GM19395 (cell line): ENCODE measurements around the gene ART4.
A peak's percentile ranks its signal among the peaks of the same experiment; 100 is the strongest.

ENCODE experiments used
- ATAC-seq: cut with Tn5 transposase; IDR thresholded peaks from one replicate; pipeline ENCODE4 v1.9.1; 2021; ENCODE audit warnings: mild to moderate bottlenecking, moderate library complexity; ENCODE audit not compliant: unreplicated experiment

Gene ART4

GRCh38 chr12:14811486-14811885 lies 31.8 kb downstream of the ART4 start:
- no peak for ATAC-seq

GRCh38 chr12:14810953-14811483 lies 32.3 kb downstream of the ART4 start:
- no peak for ATAC-seq

- ATAC-seq = no peak
Measured at GRCh38 chr12:14810167-14810952, 33.0 kb downstream of the ART4 start.

- peak; percentile 32 for ATAC-seq
Measured at GRCh38 chr12:14803830-14804160, 39.5 kb downstream of the ART4 start.

- ATAC-seq = peak; percentile 100
Measured at GRCh38 chr12:14803011-14803829, 40.1 kb downstream of the ART4 start, which contains the start of the genes C12orf60 and WBP11. Gene C12orf60, plus strand, starts transcription at chr12:14803670. Its CDS starts 19,266 bp downstream, at chr12:14822936. Gene WBP11, minus strand, starts transcription at chr12:14803478. Its CDS starts 2,095 bp downstream, at chr12:14801383.

- ATAC-seq = no peak
Measured at GRCh38 chr12:14802721-14803010, 40.7 kb downstream of the ART4 start.

GRCh38 chr12:14802247-14802646 lies 41.1 kb downstream of the ART4 start:
- ATAC-seq = no peak

- ATAC-seq = no peak
Measured at GRCh38 chr12:14795028-14795448, 48.3 kb downstream of the ART4 start.

GRCh38 chr12:14785568-14785967 lies 57.8 kb downstream of the ART4 start:
- no peak for ATAC-seq

- no peak for ATAC-seq
Measured at GRCh38 chr12:14784471-14784870, 58.9 kb downstream of the ART4 start.

GRCh38 chr12:14782756-14783155 lies 60.6 kb downstream of the ART4 start:
- peak; percentile 70 for ATAC-seq

GRCh38 chr12:14781563-14781962 lies 61.8 kb downstream of the ART4 start:
- no peak for ATAC-seq

GRCh38 chr12:14780859-14781258 lies 62.5 kb downstream of the ART4 start:
- no peak for ATAC-seq

- ATAC-seq = no peak
Measured at GRCh38 chr12:14779834-14780233, 63.5 kb downstream of the ART4 start.

- no peak for ATAC-seq
Measured at GRCh38 chr12:14777271-14777670, 66.1 kb downstream of the ART4 start.

- ATAC-seq = no peak
Measured at GRCh38 chr12:14776236-14776961, 66.9 kb downstream of the ART4 start.

GRCh38 chr12:14775636-14775980 lies 67.7 kb downstream of the ART4 start:
- no peak for ATAC-seq
